GM19351 (cell line): Measurements from ENCODE around the gene INHA.

ENCODE experiments used
- ATAC-seq: cut with Tn5 transposase; IDR thresholded peaks from one replicate; pipeline ENCODE4 v1.9.1; 2021; ENCODE audit warnings: mild to moderate bottlenecking, moderate library complexity; ENCODE audit not compliant: unreplicated experiment

Gene INHA

GRCh38 chr2:219571311-219572236 is 536 bp upstream of the INHA start, which contains the start of gene OBSL1:
TSS of gene OBSL1 (minus strand) at chr2:219571539. CDS start at chr2:219571232, 307 bp downstream.
- no peak for ATAC-seq

GRCh38 chr2:219573166-219573565 is 1.1 kb downstream of the INHA start:
- ATAC-seq, result no peak

- no peak for ATAC-seq
Measured at GRCh38 chr2:219574484-219575311, 2.6 kb downstream of the INHA start.

GRCh38 chr2:219575566-219576504 is 3.7 kb downstream of the INHA start:
- no peak for ATAC-seq

- ATAC-seq, result no peak
Measured at GRCh38 chr2:219576505-219577388, 4.6 kb downstream of the INHA start.

GRCh38 chr2:219578811-219579613 is 6.9 kb downstream of the INHA start:
- ATAC-seq, result no peak

GRCh38 chr2:219581346-219581745 is 9.2 kb downstream of the INHA start:
- no peak for ATAC-seq

- ATAC-seq, result no peak
Measured at GRCh38 chr2:219591091-219591490, 19.0 kb downstream of the INHA start.

- no peak for ATAC-seq
Measured at GRCh38 chr2:219592736-219593135, 20.6 kb downstream of the INHA start.

- no peak for ATAC-seq
Measured at GRCh38 chr2:219593154-219593553, 21.0 kb downstream of the INHA start.

- no peak for ATAC-seq
Measured at GRCh38 chr2:219595256-219595655, 23.1 kb downstream of the INHA start.

GRCh38 chr2:219596954-219597551 is 24.9 kb downstream of the INHA start:
- ATAC-seq, result peak; percentile 2

GRCh38 chr2:219597552-219598307 is 25.6 kb downstream of the INHA start, which contains the start of gene STK11IP:
TSS of gene STK11IP (plus strand) at chr2:219597857. CDS start at chr2:219598120, 263 bp downstream.
- peak; percentile 88 for ATAC-seq

GRCh38 chr2:219598308-219599078 is 26.4 kb downstream of the INHA start:
- ATAC-seq, result no peak

- no peak for ATAC-seq
Measured at GRCh38 chr2:219603771-219604170, 31.7 kb downstream of the INHA start.

GRCh38 chr2:219605607-219605954 is 33.5 kb downstream of the INHA start:
- no peak for ATAC-seq

- no peak for ATAC-seq
Measured at GRCh38 chr2:219607931-219608330, 35.8 kb downstream of the INHA start.
